A549 (cell line): ENCODE results near the gene CD3E. TPM values are rescaled to one million over a fixed set of nuclear protein-coding genes. Genes with fewer than 3 reads are reported as not detected.

ENCODE experiments used
- ATAC-seq, 2 experiments: fragments of 200-7000 bp in 1 of 2; fragments of >200 bp in 1 of 2; cut with Nextera tagmentation in 1 of 2; cut with Tn5 transposase in 1 of 2; 3 replicates each; pipeline versions ENCODE4 v1.8.0 to v1.9.1; 2018 to 2020; ENCODE audit warnings: mild to moderate bottlenecking in 1 of 2, moderate library complexity in 1 of 2
- CTCF ChIA-PET: fragments of 300-600 bp; sonication (Branson Sonifier 250); formaldehyde crosslinking; extraction: SDS; loops from one replicate; lab custom pipeline; 2021; ENCODE audit warnings: antibody characterized with exemption, inconsistent platforms; lab: Yijun Ruan, JAX
- POLR2A ChIA-PET: fragments of 350-600 bp; formaldehyde crosslinking; extraction: SDS; loops from one replicate; lab custom pipeline; 2021; ENCODE audit warnings: antibody characterized with exemption, inconsistent platforms; lab: Yijun Ruan, JAX
- DNase-seq, 2 experiments: peaks; one replicate each; pipeline versions ENCODE4 v3.0.0 to v3.0.0-alpha.2; 2011 to 2016; ENCODE audit warnings: low read depth in 1 of 2, low spot score in 1 of 2
- FAIRE-seq: peaks from 2 replicates; lab custom pipeline; 2011; peaks lifted over from hg19 to GRCh38; lab: Jason Lieb, UNC
- H3K27ac ChIP-seq, 2 experiments: fragments of >200 bp; sonication (Bioruptor Twin); formaldehyde crosslinking; 3 replicates each; pipeline ENCODE4 v1.5.1; 2016 to 2017
- H3K4me1 ChIP-seq: fragments of >200 bp; sonication (Bioruptor Twin); formaldehyde crosslinking; 3 replicates; pipeline ENCODE4 v1.6.1; 2016
- H3K4me2 ChIP-seq: fragments of >200 bp; sonication (Bioruptor Twin); formaldehyde crosslinking; 3 replicates; pipeline ENCODE4 v1.6.1; 2016
- H3K4me3 ChIP-seq: fragments of >200 bp; sonication (Bioruptor Twin); formaldehyde crosslinking; 3 replicates; pipeline ENCODE4 v1.5.1; 2016
- H3K9me3 ChIP-seq: fragments of >200 bp; sonication (Bioruptor Twin); formaldehyde crosslinking; 3 replicates; pipeline ENCODE4 v1.6.1; 2016
- BHLHE40 ChIP-seq: IDR thresholded peaks from 2 replicates; pipeline ENCODE4 v1.6.1; 2012; ENCODE audit warnings: low read depth, low read length, inconsistent platforms
- CBX2 ChIP-seq: fragments of 200-600 bp; sonication (generic); IDR thresholded peaks from 2 replicates; pipeline ENCODE4 v1.6.1; 2016; ENCODE audit warnings: low read depth, mild to moderate bottlenecking, borderline replicate concordance
- CEBPB ChIP-seq, 2 experiments: fragments of >200 bp in 1 of 2; sonication (Bioruptor Twin) in 1 of 2; formaldehyde crosslinking in 1 of 2; IDR thresholded peaks; 2 replicates each; pipeline ENCODE4 v1.6.1; 2012 to 2016
- CHD2 ChIP-seq: fragments of 150-350 bp; IDR thresholded peaks from 2 replicates; pipeline ENCODE4 v1.6.1; 2014; ENCODE audit warnings: low read length; ENCODE audit not compliant: partially characterized antibody
- E2F6 ChIP-seq: IDR thresholded peaks from 2 replicates; pipeline ENCODE4 v1.6.1; 2012; ENCODE audit warnings: low read depth, borderline replicate concordance
- EHF ChIP-seq: fragments of 250-450 bp; sonication (Bioruptor Pico); IDR thresholded peaks from 2 replicates; pipeline ENCODE4 v1.5.0; 2020; ENCODE audit warnings: mild to moderate bottlenecking
- ESRRA ChIP-seq: fragments of 150-350 bp; IDR thresholded peaks from 2 replicates; pipeline ENCODE4 v1.6.1; 2014; ENCODE audit warnings: mild to moderate bottlenecking, low read length, borderline replicate concordance
- GATA3 ChIP-seq: IDR thresholded peaks from 2 replicates; pipeline ENCODE4 v1.6.1; 2012; ENCODE audit warnings: borderline replicate concordance
- HEYL ChIP-seq: fragments of 250-450 bp; sonication (Bioruptor Pico); IDR thresholded peaks from 2 replicates; pipeline ENCODE4 v1.8.0; 2021; ENCODE audit warnings: mild to moderate bottlenecking, moderate library complexity
- HOXA7 ChIP-seq: fragments of 250-450 bp; sonication (Bioruptor Pico); IDR thresholded peaks from 2 replicates; pipeline ENCODE4 v1.5.0; 2020; ENCODE audit warnings: mild to moderate bottlenecking, moderate library complexity
- HOXB13 ChIP-seq: fragments of 250-450 bp; sonication (Bioruptor Pico); IDR thresholded peaks from 2 replicates; pipeline ENCODE4 v1.5.0; 2020; ENCODE audit warnings: low read depth, mild to moderate bottlenecking, moderate library complexity
- HOXB5 ChIP-seq: fragments of 250-450 bp; sonication (Bioruptor Pico); IDR thresholded peaks from 2 replicates; pipeline ENCODE4 v1.5.0; 2020; ENCODE audit warnings: mild to moderate bottlenecking, moderate library complexity
- JUN ChIP-seq, 2 experiments: fragments of >200 bp; sonication (Bioruptor Twin); formaldehyde crosslinking; IDR thresholded peaks; 2 replicates in 1 of 2; 3 replicates in 1 of 2; pipeline ENCODE4 v1.6.1; 2016 to 2017
- KDM1A ChIP-seq: fragments of 200-600 bp; sonication (generic); IDR thresholded peaks from 2 replicates; pipeline ENCODE4 v1.6.1; 2016; ENCODE audit warnings: low read depth, mild to moderate bottlenecking
- KDM5A ChIP-seq: fragments of 200-600 bp; sonication (generic); IDR thresholded peaks from 2 replicates; pipeline ENCODE4 v1.6.1; 2016; ENCODE audit warnings: antibody characterized with exemption, mild to moderate bottlenecking
- PBX3 ChIP-seq: IDR thresholded peaks from 2 replicates; pipeline ENCODE4 v1.6.1; 2012
- POLR2AphosphoS2 ChIP-seq: conservative IDR thresholded peaks from 2 replicates; pipeline ENCODE4 v1.6.1; 2012; ENCODE audit warnings: low read length, improper control_type of control experiment, inconsistent platforms
- RAD21 ChIP-seq, 2 experiments: fragments of >200 bp in 1 of 2; sonication (Bioruptor Twin) in 1 of 2; formaldehyde crosslinking in 1 of 2; IDR thresholded peaks in 1 of 2; conservative IDR thresholded peaks in 1 of 2; 2 replicates in 1 of 2; 3 replicates in 1 of 2; pipeline ENCODE4 v1.6.1; 2012 to 2018; ENCODE audit warnings: inconsistent platforms in 1 of 2
- RARB ChIP-seq: fragments of 250-450 bp; sonication (Bioruptor Pico); IDR thresholded peaks from 2 replicates; pipeline ENCODE4 v1.8.0; 2021; ENCODE audit warnings: mild to moderate bottlenecking, moderate library complexity
- RNF2 ChIP-seq: fragments of 200-600 bp; sonication (generic); IDR thresholded peaks from 2 replicates; pipeline ENCODE4 v1.6.1; 2016; ENCODE audit warnings: low read depth, mild to moderate bottlenecking, antibody characterized with exemption, moderate library complexity, borderline replicate concordance
- SMC3 ChIP-seq: fragments of >200 bp; sonication (Bioruptor Twin); formaldehyde crosslinking; IDR thresholded peaks from 3 replicates; pipeline ENCODE4 v1.6.1; 2018; ENCODE audit warnings: inconsistent platforms
- TP53 ChIP-seq: fragments of 250-450 bp; sonication (Bioruptor Pico); IDR thresholded peaks from 2 replicates; pipeline ENCODE4 v1.5.0; 2021; ENCODE audit warnings: mild to moderate bottlenecking, moderate library complexity
- ZSCAN20 ChIP-seq: fragments of 250-450 bp; sonication (Bioruptor Pico); IDR thresholded peaks from 2 replicates; pipeline ENCODE4 v1.8.0; 2022; ENCODE audit warnings: mild to moderate bottlenecking, moderate library complexity
- WGBS: methylation state at CpG from one replicate; pipeline ENCODE4 v1.1.6; 2017; ENCODE audit errors: missing lambda C conversion rate; 5-methylcytosine and 5-hydroxymethylcytosine counted together
- polyA plus RNA-seq, 4 experiments: library from polyadenylated mRNA; depleted of rRNA in 3 of 4; stranded (reverse); fragments of >200 nt; fragmentation: RNase III in 1 of 4; extraction: RNeasy Plus Mini Kit Qiagen cat#74134 plus additional on column Dnase treatment in 1 of 4; gene quantifications; 2 replicates in 3 of 4; 3 replicates in 1 of 4; pipeline ENCODE4 v1.2.3, GENCODE V29; 2011 to 2017
- TF ChIP-seq, protein P1 (sequence below): fragments of >200 bp; sonication (Bioruptor Twin); formaldehyde crosslinking; IDR thresholded peaks from 3 replicates; pipeline ENCODE4 v1.6.1; 2016
- TF ChIP-seq, protein P2 (sequence below): fragments of 200-600 bp; sonication (generic); IDR thresholded peaks from 2 replicates; pipeline ENCODE4 v1.6.1; 2016; ENCODE audit warnings: antibody characterized with exemption, mild to moderate bottlenecking, moderate library complexity

Gene CD3E
- polyA plus RNA-seq, 2 of the 4 experiments (the other 2 are of a cell fraction), result not detected

DNA sequence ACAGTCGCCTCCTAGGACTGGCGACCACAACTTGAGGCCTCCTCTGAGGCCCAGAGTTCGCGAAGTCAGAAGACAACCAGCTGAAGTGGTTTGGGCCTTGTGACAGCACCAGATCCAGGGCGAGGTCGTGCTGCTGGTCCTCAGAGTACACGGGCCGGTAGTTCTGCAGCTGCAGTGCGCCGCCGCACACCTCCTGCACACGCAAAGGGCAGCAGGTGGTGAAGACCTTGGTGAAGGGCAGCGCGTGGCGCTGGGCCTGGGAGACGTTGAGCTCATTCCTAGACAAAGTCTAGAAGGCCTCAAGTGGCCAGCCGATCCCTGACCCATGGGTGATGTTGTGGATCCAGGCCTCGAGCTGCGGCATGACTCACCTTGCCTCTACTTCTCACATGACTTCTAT lies 18.2 kb downstream of the CD3E start:
- Histone ChIP-seq H3K4me1 (no peaks in the 10 kb centered on the region), H3K27ac (no peak overlapping the region), H3K4me3 (no peak overlapping the region), H3K9me3 (no peaks in the 10 kb centered on the region), H3K4me2 (no peak overlapping the region)
- TF ChIP-seq E2F6 (no peak), RAD21 (conservative IDR thresholded peaks at IDR 0.05 in 1 of 2, IDR thresholded peaks at IDR 0.05 in 1 of 2) (no peak), KDM5A (no peak), POLR2AphosphoS2 (no peak), PBX3 (no peak), EHF (CRISPR knock-in tag) (no peak), TP53 (CRISPR knock-in tag) (no peak), BHLHE40 (no peak), CEBPB (IDR thresholded peaks at IDR 0.05) (no peak), RARB (CRISPR knock-in tag) (no peak)
- TF ChIP-seq, protein P1, sequence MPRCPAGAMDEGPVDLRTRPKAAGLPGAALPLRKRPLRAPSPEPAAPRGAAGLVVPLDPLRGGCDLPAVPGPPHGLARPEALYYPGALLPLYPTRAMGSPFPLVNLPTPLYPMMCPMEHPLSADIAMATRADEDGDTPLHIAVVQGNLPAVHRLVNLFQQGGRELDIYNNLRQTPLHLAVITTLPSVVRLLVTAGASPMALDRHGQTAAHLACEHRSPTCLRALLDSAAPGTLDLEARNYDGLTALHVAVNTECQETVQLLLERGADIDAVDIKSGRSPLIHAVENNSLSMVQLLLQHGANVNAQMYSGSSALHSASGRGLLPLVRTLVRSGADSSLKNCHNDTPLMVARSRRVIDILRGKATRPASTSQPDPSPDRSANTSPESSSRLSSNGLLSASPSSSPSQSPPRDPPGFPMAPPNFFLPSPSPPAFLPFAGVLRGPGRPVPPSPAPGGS, result no peak
- POLR2A ChIA-PET, result no interaction called here
- CTCF ChIA-PET, result interaction anchor here (2.0 kb wide), 1 partner anchor 31 kb away, joined by 6 read pairs; no protein-coding TSS in a partner anchor
- FAIRE-seq (no peak), ATAC-seq (no peak), DNase-seq (no peak)
- 79% methylated on average over 19 of the region's 19 CpGs for WGBS

DNA sequence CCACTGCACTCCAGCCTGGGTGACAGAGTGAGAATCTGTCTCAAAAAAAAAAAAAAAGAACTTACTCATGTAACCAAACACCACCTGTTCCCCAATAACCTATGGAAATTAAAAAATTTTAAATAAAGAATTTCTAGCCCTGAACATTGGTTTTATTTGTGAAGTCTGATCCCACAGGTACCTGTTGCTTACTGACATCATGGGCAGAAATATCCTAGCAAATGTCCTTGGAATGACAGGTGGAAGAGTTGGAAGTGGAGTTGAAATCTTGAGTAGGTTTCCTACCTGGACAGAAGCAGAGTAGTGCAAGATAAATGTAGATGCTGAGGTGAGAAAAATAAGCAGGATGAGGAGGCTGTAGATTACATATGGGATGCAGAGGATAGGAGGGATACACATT lies 20.8 kb downstream of the CD3E start:
- Histone ChIP-seq H3K9me3 (no peaks in the 10 kb centered on the region), H3K27ac (no peak overlapping the region), H3K4me3 (no peak overlapping the region), H3K4me1 (no peaks in the 10 kb centered on the region), H3K4me2 (no peak overlapping the region)
- no peak for FAIRE-seq
- no peak for DNase-seq
- ChIA-PET POLR2A (no interaction called here), CTCF (no interaction called here)
- TF ChIP-seq PBX3, result no peak
- TF ChIP-seq SMC3, result no peak
- TF ChIP-seq CBX2, result no peak
- no peak for TF ChIP-seq GATA3
- no peak for TF ChIP-seq RNF2
- no peak for TF ChIP-seq CHD2
- TF ChIP-seq KDM5A, result no peak
- TF ChIP-seq HOXB5 (CRISPR knock-in tag), result no peak
- no peak for TF ChIP-seq BHLHE40
- no peak for TF ChIP-seq HOXB13 (CRISPR knock-in tag)
- TF ChIP-seq, protein P2, sequence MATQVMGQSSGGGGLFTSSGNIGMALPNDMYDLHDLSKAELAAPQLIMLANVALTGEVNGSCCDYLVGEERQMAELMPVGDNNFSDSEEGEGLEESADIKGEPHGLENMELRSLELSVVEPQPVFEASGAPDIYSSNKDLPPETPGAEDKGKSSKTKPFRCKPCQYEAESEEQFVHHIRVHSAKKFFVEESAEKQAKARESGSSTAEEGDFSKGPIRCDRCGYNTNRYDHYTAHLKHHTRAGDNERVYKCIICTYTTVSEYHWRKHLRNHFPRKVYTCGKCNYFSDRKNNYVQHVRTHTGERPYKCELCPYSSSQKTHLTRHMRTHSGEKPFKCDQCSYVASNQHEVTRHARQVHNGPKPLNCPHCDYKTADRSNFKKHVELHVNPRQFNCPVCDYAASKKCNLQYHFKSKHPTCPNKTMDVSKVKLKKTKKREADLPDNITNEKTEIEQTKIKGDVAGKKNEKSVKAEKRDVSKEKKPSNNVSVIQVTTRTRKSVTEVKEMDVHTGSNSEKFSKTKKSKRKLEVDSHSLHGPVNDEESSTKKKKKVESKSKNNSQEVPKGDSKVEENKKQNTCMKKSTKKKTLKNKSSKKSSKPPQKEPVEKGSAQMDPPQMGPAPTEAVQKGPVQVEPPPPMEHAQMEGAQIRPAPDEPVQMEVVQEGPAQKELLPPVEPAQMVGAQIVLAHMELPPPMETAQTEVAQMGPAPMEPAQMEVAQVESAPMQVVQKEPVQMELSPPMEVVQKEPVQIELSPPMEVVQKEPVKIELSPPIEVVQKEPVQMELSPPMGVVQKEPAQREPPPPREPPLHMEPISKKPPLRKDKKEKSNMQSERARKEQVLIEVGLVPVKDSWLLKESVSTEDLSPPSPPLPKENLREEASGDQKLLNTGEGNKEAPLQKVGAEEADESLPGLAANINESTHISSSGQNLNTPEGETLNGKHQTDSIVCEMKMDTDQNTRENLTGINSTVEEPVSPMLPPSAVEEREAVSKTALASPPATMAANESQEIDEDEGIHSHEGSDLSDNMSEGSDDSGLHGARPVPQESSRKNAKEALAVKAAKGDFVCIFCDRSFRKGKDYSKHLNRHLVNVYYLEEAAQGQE, result no peak
- TF ChIP-seq HOXA7 (CRISPR knock-in tag), result no peak
- no peak for TF ChIP-seq ZSCAN20 (CRISPR knock-in tag)
- TF ChIP-seq JUN (IDR thresholded peaks at IDR 0.05), result no peak
- no peak for TF ChIP-seq ESRRA
- no peak for TF ChIP-seq KDM1A
- no peak for TF ChIP-seq HEYL (CRISPR knock-in tag)
- ATAC-seq, result no peak
